Adrenal gland (tissue), 12 donors: Measurements from ENCODE around the gene GLP1R. TPM values are rescaled to one million over a fixed set of nuclear protein-coding genes. Genes with fewer than 3 reads are reported as not detected.

Source experiments
- DNase-seq, 7 donors: peaks; one replicate each; pipeline ENCODE4 v3.0.0-alpha.2; 2019 to 2020
- H3K27ac ChIP-seq, 5 donors: fragments of 200-600 bp; sonication (generic) in 4 of 5; 1 replicate in 3 of 5; 2 replicates in 2 of 5; pipeline versions ENCODE4 v1.5.1 to v1.8.0; 2016 to 2020; ENCODE audit warnings: mild to moderate bottlenecking in 1 of 5
- H3K27me3 ChIP-seq: fragments of 200-600 bp; 2 replicates; pipeline ENCODE4 v1.8.0; 2021
- H3K36me3 ChIP-seq, 2 donors: fragments of 200-600 bp; replicated peaks in 1 of 2; 1 replicate in 1 of 2; 2 replicates in 1 of 2; pipeline versions ENCODE4 v1.5.1 to v1.8.0; 2018 to 2022
- H3K4me1 ChIP-seq, 2 donors: fragments of 200-600 bp; replicated peaks in 1 of 2; 1 replicate in 1 of 2; 2 replicates in 1 of 2; pipeline versions ENCODE4 v1.5.1 to v1.8.0; 2018 to 2021
- H3K4me3 ChIP-seq, 4 donors: fragments of 200-600 bp; sonication (generic) in 3 of 4; one replicate each; pipeline ENCODE4 v1.5.1; 2016 to 2018
- H3K9me3 ChIP-seq, 3 donors: fragments of 200-600 bp; sonication (generic) in 1 of 3; replicated peaks in 1 of 3; 1 replicate in 2 of 3; 2 replicates in 1 of 3; pipeline versions ENCODE4 v1.5.1 to v1.8.0; 2016 to 2021
- POLR2A ChIP-seq, 2 donors: fragments of 450-650 bp; IDR thresholded peaks; one replicate each; pipeline ENCODE4 v1.6.1; 2017; ENCODE audit warnings: antibody characterized with exemption in 2 of 2, mild to moderate bottlenecking in 2 of 2, moderate library complexity in 1 of 2
- WGBS, 4 donors: extraction: QIAGEN DNeasy Blood & Tissue Kit in 2 of 4; methylation state at CpG; one replicate each; pipeline versions ENCODE4 v1.1.5 to v1.1.7; 2013 to 2017; 5-methylcytosine and 5-hydroxymethylcytosine counted together
- intact Hi-C, 2 donors: fragments of 100-400 bp; cut with DNase I; formaldehyde crosslinking; loops; one replicate each; pipeline versions ENCODE4 v1.14.1 to v1.15.0; 2022 to 2023
- polyA plus RNA-seq, 3 donors: library from polyadenylated mRNA; stranded (reverse); fragments of 200-250 nt in 2 of 3; fragments of 350-450 nt in 1 of 3; fragmentation: Illumina TruSeq in 1 of 3; extraction: RNeasy Lipid Tissue Mini Kit (QIAGEN cat#74804) in 1 of 3; gene quantifications; one replicate each; pipeline ENCODE4 v1.2.3, GENCODE V29; 2013 to 2014
- total RNA-seq, 9 donors: library from RNA; depleted of rRNA in 4 of 9; stranded (reverse); fragments of >200 nt in 4 of 9; fragments of 120-200 nt in 1 of 9; fragmentation: NEBNext Ultra II Directional in 1 of 9; extraction: Animal tissue kit (Norgen Biotek cat#: 25700) in 1 of 9; gene quantifications; one replicate each; pipeline versions ENCODE4 v1.1.0 to v1.2.4, GENCODE V29; 2013 to 2023
- TF ChIP-seq, protein P1 (sequence below), 6 experiments: fragments of 450-650 bp in 4 of 6; fragments of 200-600 bp in 2 of 6; sonication (generic) in 1 of 6; IDR thresholded peaks; 1 replicate in 5 of 6; 2 replicates in 1 of 6; pipeline versions ENCODE4 v1.5.1 to v1.8.0; 2016 to 2021; ENCODE audit warnings: antibody characterized with exemption in 6 of 6, mild to moderate bottlenecking in 2 of 6, moderate library complexity in 1 of 6
- donor health status: healthy with polysubstance abuse.
- donor health status: Bipolar disorder and iron deficiency.
- donor health status: DM: yes; HTN: yes; CAD: no.
- donor health status: DM: no; HTN: no; CAD: no.
- donor health status: DM: no; HTN: no; CAD: no.
- donor health status: DM: yes; HTN: yes; CAD: no.

The GLP1R gene
- total and polyA plus RNA-seq, 12 donors: 0.06 to 0.42 (median 0.11) TPM; not detected in 7

DNA sequence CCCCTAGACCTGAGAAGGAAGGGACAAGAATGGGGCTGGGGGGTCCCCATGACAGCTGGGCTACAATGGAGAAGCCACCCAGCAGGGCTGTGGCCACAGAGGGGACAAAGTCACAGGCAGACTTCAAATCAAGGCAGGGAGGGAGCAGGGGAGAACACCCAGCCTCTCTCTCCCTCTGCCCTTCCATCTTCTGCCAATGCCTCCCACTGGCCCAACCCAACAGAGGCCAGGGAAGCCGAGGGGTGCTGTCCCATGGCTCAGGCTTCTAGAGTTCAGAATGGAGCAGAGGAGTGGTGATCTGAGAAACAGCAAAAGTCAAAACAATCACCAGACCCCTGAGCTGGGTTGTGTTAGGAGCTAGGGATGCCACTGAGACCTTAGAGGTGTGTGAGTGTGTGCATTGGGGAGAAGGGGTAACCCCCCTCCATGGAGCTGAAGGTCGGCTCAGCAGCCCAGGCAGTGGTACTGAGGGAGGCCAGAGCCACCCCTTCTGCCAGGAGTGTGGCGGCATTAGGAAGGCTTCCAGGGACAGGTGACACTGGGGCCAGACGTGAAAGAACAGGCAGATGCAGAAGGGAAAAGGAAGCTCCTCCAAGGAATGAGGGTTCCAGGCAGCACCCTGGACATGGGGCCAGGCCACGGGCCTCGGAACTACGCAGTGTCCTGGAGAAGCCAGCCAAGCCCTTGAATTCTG, 12.0 kb downstream of the GLP1R start:
- no peaks in the 10 kb centered on the region for H3K27me3 ChIP-seq
- H3K9me3 ChIP-seq: no peaks in the 10 kb centered on the region
- no peaks in the 10 kb centered on the region for H3K36me3 ChIP-seq
- H3K4me1 ChIP-seq: no peaks in the 10 kb centered on the region
- no peak for DNase-seq
- H3K27ac ChIP-seq: no peak overlapping the region
- H3K4me3 ChIP-seq: no peak overlapping the region
- intact Hi-C loops: no loop called here
- WGBS, 4 donors: 67 to 81% (median 79%) methylated on average over 7 of the region's 7 CpGs
- TF ChIP-seq, protein P1, sequence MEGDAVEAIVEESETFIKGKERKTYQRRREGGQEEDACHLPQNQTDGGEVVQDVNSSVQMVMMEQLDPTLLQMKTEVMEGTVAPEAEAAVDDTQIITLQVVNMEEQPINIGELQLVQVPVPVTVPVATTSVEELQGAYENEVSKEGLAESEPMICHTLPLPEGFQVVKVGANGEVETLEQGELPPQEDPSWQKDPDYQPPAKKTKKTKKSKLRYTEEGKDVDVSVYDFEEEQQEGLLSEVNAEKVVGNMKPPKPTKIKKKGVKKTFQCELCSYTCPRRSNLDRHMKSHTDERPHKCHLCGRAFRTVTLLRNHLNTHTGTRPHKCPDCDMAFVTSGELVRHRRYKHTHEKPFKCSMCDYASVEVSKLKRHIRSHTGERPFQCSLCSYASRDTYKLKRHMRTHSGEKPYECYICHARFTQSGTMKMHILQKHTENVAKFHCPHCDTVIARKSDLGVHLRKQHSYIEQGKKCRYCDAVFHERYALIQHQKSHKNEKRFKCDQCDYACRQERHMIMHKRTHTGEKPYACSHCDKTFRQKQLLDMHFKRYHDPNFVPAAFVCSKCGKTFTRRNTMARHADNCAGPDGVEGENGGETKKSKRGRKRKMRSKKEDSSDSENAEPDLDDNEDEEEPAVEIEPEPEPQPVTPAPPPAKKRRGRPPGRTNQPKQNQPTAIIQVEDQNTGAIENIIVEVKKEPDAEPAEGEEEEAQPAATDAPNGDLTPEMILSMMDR (IDR thresholded peaks at IDR 0.05): no peak
- TF ChIP-seq POLR2A (IDR thresholded peaks at IDR 0.05): no peak

DNA sequence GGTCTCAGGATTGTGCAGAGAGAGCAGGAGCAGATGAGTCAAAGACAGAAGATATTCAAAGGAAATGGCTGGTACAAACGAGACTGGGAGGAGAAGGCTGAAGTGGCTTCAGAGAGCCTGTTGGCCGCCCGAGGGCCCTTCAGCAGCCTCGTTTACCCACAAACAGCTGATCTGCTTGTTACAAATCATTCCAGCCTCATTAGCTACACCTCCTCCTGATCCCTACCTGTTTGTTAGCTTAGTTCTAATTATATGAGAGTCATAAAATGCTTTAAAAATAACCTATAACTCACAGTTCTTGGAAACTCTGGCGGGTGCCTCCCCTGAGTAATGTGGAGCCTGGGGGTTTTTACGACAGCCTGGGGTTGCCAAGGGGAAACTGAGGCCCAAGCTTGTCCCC, 12.6 kb downstream of the GLP1R start:
- Histone ChIP-seq H3K4me1 (no peaks in the 10 kb centered on the region), H3K9me3 (no peaks in the 10 kb centered on the region), H3K36me3 (no peaks in the 10 kb centered on the region), H3K27me3 (no peaks in the 10 kb centered on the region), H3K4me3 (no peak overlapping the region), H3K27ac (no peak overlapping the region)
- TF ChIP-seq POLR2A (IDR thresholded peaks at IDR 0.05): no peak
- TF ChIP-seq, protein P1 (IDR thresholded peaks at IDR 0.05): no peak
- no peak for DNase-seq
- WGBS, 4 donors: 61 to 69% (median 65%) methylated on average over 6 of the region's 6 CpGs
- intact Hi-C loops: no loop called here

DNA sequence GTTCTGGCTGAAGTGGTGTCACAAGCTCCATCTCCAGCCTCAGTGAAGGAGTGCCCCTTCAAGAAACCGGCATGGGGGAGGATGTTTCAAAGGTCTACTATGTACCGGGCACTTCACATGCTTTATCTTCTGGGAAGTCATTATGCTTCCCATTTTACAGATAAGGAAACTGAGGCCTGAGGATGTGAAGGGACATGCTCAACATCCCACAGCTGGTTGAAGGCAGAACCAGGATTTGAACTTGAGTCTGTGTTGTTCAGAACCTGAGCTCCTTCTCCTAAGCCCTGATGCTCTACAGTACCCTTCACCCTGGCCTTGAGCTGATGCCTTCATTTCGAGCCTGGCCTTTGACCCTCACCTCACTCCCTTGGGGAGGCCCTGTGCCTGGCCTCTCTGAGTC, 13.0 kb downstream of the GLP1R start:
- Histone ChIP-seq H3K4me3 (no peak overlapping the region), H3K4me1 (no peaks in the 10 kb centered on the region), H3K27ac (no peak overlapping the region), H3K27me3 (no peaks in the 10 kb centered on the region), H3K36me3 (no peaks in the 10 kb centered on the region), H3K9me3 (no peaks in the 10 kb centered on the region)
- TF ChIP-seq, protein P1 (IDR thresholded peaks at IDR 0.05): no peak
- no peak for TF ChIP-seq POLR2A (IDR thresholded peaks at IDR 0.05)
- intact Hi-C loops: no loop called here
- DNase-seq: no peak
- 61 to 74% (median 70%) methylated on average over 2 to 3 of the region's 3 CpGs for WGBS, 4 donors

DNA sequence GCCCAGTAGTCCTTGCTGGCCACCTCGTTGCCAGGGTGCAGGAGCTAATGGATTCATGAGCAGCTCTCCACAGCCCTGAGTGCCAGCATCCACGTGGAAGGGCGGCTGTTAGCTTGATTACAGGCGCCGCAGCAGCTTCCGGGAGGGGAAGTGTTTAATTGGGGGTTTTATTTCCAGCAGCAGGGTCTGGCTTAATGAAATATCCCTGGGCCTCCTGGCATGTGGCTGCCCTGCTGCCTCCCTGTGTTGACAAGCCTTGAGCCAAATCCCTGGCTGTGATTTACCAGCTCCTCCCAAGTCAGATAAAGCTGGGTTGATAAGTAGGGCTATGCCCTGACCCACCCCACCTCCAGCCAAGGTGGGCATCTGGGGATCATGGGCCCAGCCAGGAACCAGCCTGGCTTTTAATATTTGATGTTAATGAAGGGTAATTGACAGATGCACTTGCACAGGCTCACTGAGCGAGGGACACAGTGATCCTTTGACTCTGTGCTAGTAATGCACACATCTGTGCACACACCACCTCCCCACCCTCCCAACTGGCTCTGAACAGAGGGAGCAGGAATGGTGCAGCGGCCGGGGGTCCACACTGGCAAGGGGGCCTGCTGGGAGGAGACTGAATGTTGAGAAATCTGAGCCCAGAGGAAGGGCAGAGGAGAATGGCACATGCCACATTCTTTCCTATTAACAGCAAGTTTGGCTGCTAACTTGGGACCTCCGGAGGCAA, 13.6 kb downstream of the GLP1R start:
- WGBS, 4 donors: 52 to 70% (median 61%) methylated on average over 6 to 10 of the region's 10 CpGs
- Histone ChIP-seq H3K36me3 (no peaks in the 10 kb centered on the region), H3K27me3 (no peaks in the 10 kb centered on the region), H3K4me3 (no peak overlapping the region), H3K9me3 (no peaks in the 10 kb centered on the region), H3K27ac (no peak overlapping the region), H3K4me1 (no peaks in the 10 kb centered on the region)
- DNase-seq: no peak
- intact Hi-C loops: no loop called here
- TF ChIP-seq, protein P1 (IDR thresholded peaks at IDR 0.05): no peak
- no peak for TF ChIP-seq POLR2A (IDR thresholded peaks at IDR 0.05)
